B cell (primary cell): ENCODE results near the gene KRAS. TPM values are rescaled to one million over a fixed set of nuclear protein-coding genes. Genes with fewer than 3 reads are reported as not detected.

Source experiments
- ATAC-seq: fragments of 200-7000 bp; cut with Tn5 transposase; one replicate; pipeline ENCODE4 v1.10.0; 2021; ENCODE audit warnings: low read depth, mild to moderate bottlenecking, moderate number of reproducible peaks, moderate library complexity
- CTCF ChIA-PET: fragments of 350-600 bp; sonication (Branson Sonifier 250); formaldehyde crosslinking; loops from one replicate; lab custom pipeline; 2021; ENCODE audit warnings: antibody characterized with exemption, inconsistent platforms; lab: Charles Lee
- POLR2A ChIA-PET: fragments of 350-600 bp; sonication (Branson Sonifier 250); formaldehyde crosslinking; loops from one replicate; lab custom pipeline; 2021; ENCODE audit warnings: antibody characterized with exemption; lab: Charles Lee
- DNase-seq: peaks from one replicate; pipeline ENCODE4 v3.0.0; 2013
- H2AFZ ChIP-seq: 2 replicates; pipeline ENCODE4 v1.6.1; 2012; ENCODE audit warnings: mild to moderate bottlenecking, low read depth, low read length; ENCODE audit not compliant: insufficient read depth, poor library complexity, severe bottlenecking
- H3K27ac ChIP-seq, 2 donors: 1 replicate in 1 of 2; 2 replicates in 1 of 2; pipeline ENCODE4 v1.5.1; 2012 to 2013; ENCODE audit warnings: low read length in 2 of 2, mild to moderate bottlenecking in 2 of 2, moderate library complexity in 1 of 2
- H3K27me3 ChIP-seq, 4 experiments: fragments of 200-600 bp in 1 of 4; sonication (generic) in 1 of 4; replicated peaks in 1 of 4; 1 replicate in 2 of 4; 2 replicates in 2 of 4; pipeline versions ENCODE4 v1.6.1 to v1.7.0; 2013 to 2016; ENCODE audit warnings: low read length in 3 of 4, mild to moderate bottlenecking in 2 of 4, mixed read lengths in 1 of 4, moderate library complexity in 1 of 4; ENCODE audit not compliant: insufficient read depth in 4 of 4, control insufficient read depth in 3 of 4; ENCODE audit errors: control extremely low read depth in 1 of 4
- H3K36me3 ChIP-seq, 2 experiments: replicated peaks in 1 of 2; 1 replicate in 1 of 2; 2 replicates in 1 of 2; pipeline versions ENCODE4 v1.6.1 to v1.7.1; 2013; ENCODE audit warnings: low read length in 1 of 2; ENCODE audit not compliant: insufficient read depth in 2 of 2, control insufficient read depth in 1 of 2; ENCODE audit errors: control extremely low read depth in 1 of 2, extremely low read depth in 1 of 2
- H3K4me1 ChIP-seq, 2 donors: fragments of 200-600 bp in 1 of 2; sonication (generic) in 1 of 2; 1 replicate in 1 of 2; 2 replicates in 1 of 2; pipeline versions ENCODE4 v1.5.1 to v1.6.1; 2013 to 2017; ENCODE audit warnings: low read length in 2 of 2; ENCODE audit not compliant: control insufficient read depth in 2 of 2, insufficient read depth in 2 of 2
- H3K4me2 ChIP-seq: replicated peaks from 2 replicates; pipeline ENCODE3; 2012; ENCODE audit warnings: mild to moderate bottlenecking, low read depth, low read length; ENCODE audit not compliant: poor library complexity, severe bottlenecking
- H3K4me3 ChIP-seq, 5 experiments: fragments of 200-600 bp in 1 of 5; sonication (generic) in 1 of 5; 1 replicate in 3 of 5; 2 replicates in 2 of 5; pipeline versions ENCODE4 v1.5.1 to v1.7.0; 2011 to 2016; ENCODE audit warnings: low read length in 4 of 5, mild to moderate bottlenecking in 4 of 5, low read depth in 2 of 5, control low read depth in 1 of 5, moderate library complexity in 1 of 5; ENCODE audit not compliant: insufficient read depth in 1 of 5; ENCODE audit errors: control extremely low read depth in 1 of 5, extremely low read depth in 1 of 5
- H3K79me2 ChIP-seq: fragments of 200-600 bp; sonication (generic); one replicate; pipeline ENCODE4 v1.6.0; 2016; ENCODE audit warnings: low read length; ENCODE audit not compliant: control insufficient read depth, insufficient read depth
- H3K9ac ChIP-seq: fragments of 200-600 bp; sonication (generic); 2 replicates; pipeline ENCODE4 v1.6.1; 2017; ENCODE audit warnings: mild to moderate bottlenecking, low read length, moderate library complexity
- H3K9me3 ChIP-seq, 3 donors: one replicate each; pipeline versions ENCODE4 v1.6.1 to v1.7.1; 2013; ENCODE audit warnings: low read length in 2 of 3; ENCODE audit not compliant: control insufficient read depth in 2 of 3, insufficient read depth in 1 of 3; ENCODE audit errors: control extremely low read depth in 1 of 3
- H4K20me1 ChIP-seq: 2 replicates; pipeline ENCODE4 v1.6.0; 2012; ENCODE audit warnings: mild to moderate bottlenecking, low read length; ENCODE audit not compliant: insufficient read depth, control insufficient read depth, poor library complexity, severe bottlenecking
- H3K27ac Mint-ChIP-seq: one replicate; pipeline ENCODE4 v1.8.0; 2021; ENCODE audit warnings: mixed read lengths
- H3K27me3 Mint-ChIP-seq: one replicate; pipeline ENCODE4 v1.8.0; 2021; ENCODE audit warnings: mixed read lengths
- H3K4me1 Mint-ChIP-seq: one replicate; pipeline ENCODE4 v1.8.0; 2021; ENCODE audit warnings: mixed read lengths
- H3K4me3 Mint-ChIP-seq: one replicate; pipeline ENCODE4 v1.8.0; 2021; ENCODE audit warnings: mixed read lengths
- H3K9me3 Mint-ChIP-seq: one replicate; pipeline ENCODE4 v1.8.0; 2022; ENCODE audit warnings: mixed read lengths; ENCODE audit not compliant: insufficient read depth
- CTCF ChIP-seq: fragments of 200-600 bp; IDR thresholded peaks from one replicate; pipeline ENCODE4 v1.8.0; 2022; ENCODE audit warnings: antibody characterized with exemption, mild to moderate bottlenecking
- EZH2 ChIP-seq: IDR thresholded peaks from 2 replicates; pipeline ENCODE4 v1.6.1; 2012; ENCODE audit warnings: borderline replicate concordance, low read depth, mild to moderate bottlenecking, moderate library complexity, low read length; ENCODE audit not compliant: insufficient read depth, poor library complexity, severe bottlenecking
- WGBS: methylation state at CpG from one replicate; pipeline ENCODE4 v1.1.5; 2013; ENCODE audit warnings: missing lambda C conversion rate; ENCODE audit not compliant: insufficient coverage; 5-methylcytosine and 5-hydroxymethylcytosine counted together
- intact Hi-C: fragments of 100-400 bp; cut with micrococcal nuclease; formaldehyde crosslinking; loops from one replicate; pipeline ENCODE4 v1.10.0; 2022
- polyA minus RNA-seq: library from RNA; depleted of rRNA, polyadenylated mRNA; stranded (reverse); fragments of >200 nt; gene quantifications from 2 replicates; pipeline ENCODE4 v1.2.3, GENCODE V29; 2012
- polyA plus RNA-seq: library from polyadenylated mRNA; depleted of rRNA; stranded (reverse); fragments of >200 nt; gene quantifications from 2 replicates; pipeline ENCODE4 v1.2.3, GENCODE V29; 2012
- total RNA-seq, 2 donors: library from RNA; stranded (reverse); fragments of 120-200 nt in 1 of 2; gene quantifications; 1 replicate in 1 of 2; 2 replicates in 1 of 2; pipeline versions ENCODE4 v1.2.3 to v1.2.4, GENCODE V29; 2013 to 2022

The KRAS gene
- total RNA-seq (40.7 and 41.8 TPM in 2 replicates), polyA plus RNA-seq (7.2 and 19.8 TPM in 2 replicates), polyA minus RNA-seq (3.9 and 6.9 TPM in 2 replicates)
- total RNA-seq (2013), result 10.6 TPM

DNA sequence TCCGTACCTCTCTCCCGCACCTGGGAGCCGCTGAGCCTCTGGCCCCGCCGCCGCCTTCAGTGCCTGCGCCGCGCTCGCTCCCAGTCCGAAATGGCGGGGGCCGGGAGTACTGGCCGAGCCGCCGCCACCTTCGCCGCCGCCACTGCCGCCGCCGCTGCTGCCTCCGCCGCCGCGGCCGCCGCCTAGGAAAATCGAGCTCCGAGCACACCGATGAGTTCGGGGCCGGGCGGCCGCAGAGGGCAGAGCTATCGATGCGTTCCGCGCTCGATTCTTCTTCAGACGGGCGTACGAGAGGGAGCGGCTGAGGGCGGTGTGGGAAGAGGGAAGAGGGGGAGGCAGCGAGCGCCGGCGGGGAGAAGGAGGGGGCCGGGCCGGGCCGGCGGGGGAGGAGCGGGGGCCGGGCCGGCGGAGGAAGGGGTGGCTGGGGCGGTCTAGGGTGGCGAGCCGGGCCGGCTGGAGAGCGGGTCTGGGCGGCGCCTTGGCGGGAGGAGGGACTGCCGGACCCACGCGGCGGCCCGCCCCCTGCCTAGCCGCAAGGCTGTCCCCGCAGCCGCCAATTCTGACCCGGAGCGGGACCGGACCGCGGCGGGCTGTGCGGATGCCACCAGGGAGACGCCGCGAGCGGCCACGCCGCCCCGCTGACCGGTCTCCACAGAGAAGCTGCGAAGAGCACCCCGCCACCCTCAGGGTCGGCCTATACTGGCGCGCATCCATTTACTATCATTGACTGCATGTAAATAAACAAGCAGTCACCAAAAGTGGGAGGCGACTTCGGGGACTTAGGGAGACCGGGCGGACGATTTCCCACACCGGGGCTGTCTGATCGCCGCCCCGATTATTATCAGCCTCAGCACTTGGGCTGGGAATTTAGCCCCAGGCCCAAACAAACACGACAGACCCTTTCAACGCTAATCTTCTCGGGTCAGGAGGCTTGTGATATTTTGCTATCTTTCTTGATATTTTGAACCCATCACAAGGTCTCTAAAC lies at the start of gene KRAS:
Gene KRAS, minus strand, starts transcription at position 186 of the 987 bp plus-strand sequence.
- Histone ChIP-seq H3K79me2 (peaks cover 40% of the 10 kb centered on the region), H2AFZ (peak within 1 kb of the TSS; percentile 82), H4K20me1 (peaks cover under 1% of the 10 kb centered on the region), H3K4me1 (peaks cover 25 to 42% of the 10 kb centered on the region in 2 donors), H3K36me3 (no peaks in the 10 kb centered on the region), H3K4me2 (peak within 1 kb of the TSS; percentile 85), H3K9ac (peak within 1 kb of the TSS; percentile 89), H3K9me3 (no peaks in the 10 kb centered on the region), H3K4me3 (peak within 1 kb of the TSS; percentile 59 to 94 (median 74)), H3K27me3 (no peaks in the 10 kb centered on the region), H3K27ac (peak within 1 kb of the TSS; percentile 61 to 89)
- intact Hi-C loops, result loop anchor here (1.0 to 2.0 kb wide), 4 partner anchors 10 to 198 kb away; partner anchors contain the start of genes DNAI7 and ETFRF1
- Mint-ChIP-seq H3K27ac (peak within 1 kb of the TSS; percentile 99), H3K27me3 (no peaks in the 10 kb centered on the region), H3K9me3 (no peaks in the 10 kb centered on the region), H3K4me1 (peaks cover 48% of the 10 kb centered on the region), H3K4me3 (peak within 1 kb of the TSS; percentile 96)
- ATAC-seq (peak; percentile 80), DNase-seq (peak; percentile 96)
- no peak for TF ChIP-seq EZH2
- TF ChIP-seq CTCF, result no peak
- CTCF ChIA-PET, result interaction anchor here (1.0 to 2.2 kb wide), 5 partner anchors 10 to 133 kb away, joined by 3 to 14 read pairs (median 5); no protein-coding TSS in a partner anchor
- POLR2A ChIA-PET, result interaction anchor here (0.5 to 2.3 kb wide), 11 partner anchors 10 to 252 kb away, joined by 3 to 17 read pairs (median 3); no protein-coding TSS in a partner anchor
- WGBS, result under 1% methylated on average over 99 of the region's 105 CpGs
